Activated naive CD8-positive, alpha-beta T cell treated with anti-CD3 and anti-CD28 coated beads for 36 hours (primary cell): ENCODE measurements around the gene PDYN. TPM values are rescaled to one million over a fixed set of nuclear protein-coding genes. Genes with fewer than 3 reads are reported as not detected.

Experiments used
- DNase-seq: peaks from one replicate; pipeline ENCODE4 v3.0.0; 2021
- H3K27ac Mint-ChIP-seq: one replicate; pipeline ENCODE4 v1.8.0; 2022; ENCODE audit warnings: mild to moderate bottlenecking, moderate library complexity, mixed read lengths
- H3K27me3 Mint-ChIP-seq: one replicate; pipeline ENCODE4 v1.8.0; 2022; ENCODE audit warnings: mild to moderate bottlenecking, mixed read lengths
- H3K36me3 Mint-ChIP-seq: one replicate; pipeline ENCODE4 v1.8.0; 2021; ENCODE audit warnings: mild to moderate bottlenecking, mixed read lengths
- H3K4me1 Mint-ChIP-seq: one replicate; pipeline ENCODE4 v1.8.0; 2021; ENCODE audit warnings: mixed read lengths
- H3K4me3 Mint-ChIP-seq: one replicate; pipeline ENCODE4 v1.8.0; 2022; ENCODE audit warnings: mild to moderate bottlenecking, moderate library complexity, mixed read lengths
- H3K9me3 Mint-ChIP-seq: one replicate; pipeline ENCODE4 v1.8.0; 2022; ENCODE audit warnings: mixed read lengths
- total RNA-seq, 2 experiments: library from RNA; stranded (reverse); gene quantifications; one replicate each; pipeline ENCODE4 v1.2.3, GENCODE V29; 2021

PDYN gene
- total RNA-seq, 2 experiments from 2014 or later = not detected

- DNase-seq = no peak
- H3K36me3 Mint-ChIP-seq = no peaks in the 10 kb centered on the region
- no peaks in the 10 kb centered on the region for H3K9me3 Mint-ChIP-seq
- peaks cover 31% of the 10 kb centered on the region for H3K27me3 Mint-ChIP-seq
- no peak overlapping the region for H3K4me3 Mint-ChIP-seq
- H3K27ac Mint-ChIP-seq = no peak overlapping the region
- no peaks in the 10 kb centered on the region for H3K4me1 Mint-ChIP-seq
Observed at GRCh38 chr20:2002365-2002764, 8.5 kb upstream of the PDYN start.

GRCh38 chr20:2001119-2001518, 7.3 kb upstream of the PDYN start:
- DNase-seq = no peak
- no peaks in the 10 kb centered on the region for H3K9me3 Mint-ChIP-seq
- H3K27me3 Mint-ChIP-seq = peaks cover 36% of the 10 kb centered on the region
- no peak overlapping the region for H3K27ac Mint-ChIP-seq
- H3K4me3 Mint-ChIP-seq = no peak overlapping the region
- no peaks in the 10 kb centered on the region for H3K4me1 Mint-ChIP-seq
- no peaks in the 10 kb centered on the region for H3K36me3 Mint-ChIP-seq

- no peaks in the 10 kb centered on the region for H3K4me1 Mint-ChIP-seq
- H3K36me3 Mint-ChIP-seq = no peaks in the 10 kb centered on the region
- no peak overlapping the region for H3K27ac Mint-ChIP-seq
Observed at GRCh38 chr20:2000285-2000684, 6.4 kb upstream of the PDYN start.

GRCh38 chr20:1998715-1999114, 4.9 kb upstream of the PDYN start:
- H3K27me3 Mint-ChIP-seq = peaks cover 46% of the 10 kb centered on the region
- DNase-seq = no peak
- H3K36me3 Mint-ChIP-seq = no peaks in the 10 kb centered on the region
- H3K4me3 Mint-ChIP-seq = no peak overlapping the region
- H3K4me1 Mint-ChIP-seq = no peaks in the 10 kb centered on the region
- no peak overlapping the region for H3K27ac Mint-ChIP-seq
- no peaks in the 10 kb centered on the region for H3K9me3 Mint-ChIP-seq

More at GRCh38 chr20:2000285-2000684, 6.4 kb upstream of the PDYN start:
- peaks cover 34% of the 10 kb centered on the region for H3K27me3 Mint-ChIP-seq
- no peak overlapping the region for H3K4me3 Mint-ChIP-seq
- no peaks in the 10 kb centered on the region for H3K9me3 Mint-ChIP-seq
- no peak for DNase-seq

GRCh38 chr20:1998193-1998520, 4.3 kb upstream of the PDYN start:
- Mint-ChIP-seq H3K9me3 (no peaks in the 10 kb centered on the region), H3K4me3 (no peak overlapping the region), H3K27ac (no peak overlapping the region), H3K36me3 (no peaks in the 10 kb centered on the region), H3K4me1 (no peaks in the 10 kb centered on the region), H3K27me3 (peaks cover 52% of the 10 kb centered on the region)
- no peak for DNase-seq

GRCh38 chr20:1997483-1998192, 3.8 kb upstream of the PDYN start:
- H3K27me3 Mint-ChIP-seq = peaks cover 54% of the 10 kb centered on the region
- H3K4me3 Mint-ChIP-seq = no peak overlapping the region
- no peaks in the 10 kb centered on the region for H3K4me1 Mint-ChIP-seq
- DNase-seq = no peak
- no peak overlapping the region for H3K27ac Mint-ChIP-seq
- no peaks in the 10 kb centered on the region for H3K9me3 Mint-ChIP-seq
- H3K36me3 Mint-ChIP-seq = no peaks in the 10 kb centered on the region

- Mint-ChIP-seq H3K4me1 (no peaks in the 10 kb centered on the region), H3K27ac (no peak overlapping the region), H3K9me3 (no peaks in the 10 kb centered on the region), H3K36me3 (no peaks in the 10 kb centered on the region), H3K27me3 (peaks cover 62% of the 10 kb centered on the region), H3K4me3 (no peak overlapping the region)
- no peak for DNase-seq
Observed at GRCh38 chr20:1995531-1996310, 1.9 kb upstream of the PDYN start.

GRCh38 chr20:1994627-1995026, 769 bp upstream of the PDYN start:
- Mint-ChIP-seq H3K27ac (no peak overlapping the region), H3K36me3 (no peaks in the 10 kb centered on the region), H3K27me3 (peaks cover 68% of the 10 kb centered on the region), H3K9me3 (no peaks in the 10 kb centered on the region), H3K4me3 (no peak overlapping the region), H3K4me1 (no peaks in the 10 kb centered on the region)
- DNase-seq = no peak

GRCh38 chr20:1992359-1993110, 1.3 kb downstream of the PDYN start:
- Mint-ChIP-seq H3K4me3 (no peak overlapping the region), H3K36me3 (no peaks in the 10 kb centered on the region), H3K9me3 (no peaks in the 10 kb centered on the region), H3K4me1 (no peaks in the 10 kb centered on the region), H3K27me3 (peaks cover 58% of the 10 kb centered on the region), H3K27ac (no peak overlapping the region)
- no peak for DNase-seq

- peaks cover 33% of the 10 kb centered on the region for H3K27me3 Mint-ChIP-seq
Observed at GRCh38 chr20:1987826-1988225, 6.0 kb downstream of the PDYN start.

GRCh38 chr20:1983301-1983700, 10.6 kb downstream of the PDYN start:
- no peaks in the 10 kb centered on the region for H3K9me3 Mint-ChIP-seq
- DNase-seq = no peak
- H3K4me3 Mint-ChIP-seq = no peak overlapping the region
- no peaks in the 10 kb centered on the region for H3K4me1 Mint-ChIP-seq
- no peak overlapping the region for H3K27ac Mint-ChIP-seq
- H3K27me3 Mint-ChIP-seq = peaks cover 24% of the 10 kb centered on the region
- no peaks in the 10 kb centered on the region for H3K36me3 Mint-ChIP-seq

More at GRCh38 chr20:1987826-1988225, 6.0 kb downstream of the PDYN start:
- Mint-ChIP-seq H3K36me3 (no peaks in the 10 kb centered on the region), H3K27ac (no peak overlapping the region), H3K9me3 (no peaks in the 10 kb centered on the region), H3K4me1 (no peaks in the 10 kb centered on the region), H3K4me3 (no peak overlapping the region)
- no peak for DNase-seq

GRCh38 chr20:1982686-1983085, 11.2 kb downstream of the PDYN start:
- Mint-ChIP-seq H3K4me3 (no peak overlapping the region), H3K27me3 (peaks cover 30% of the 10 kb centered on the region), H3K27ac (no peak overlapping the region), H3K4me1 (no peaks in the 10 kb centered on the region), H3K36me3 (no peaks in the 10 kb centered on the region), H3K9me3 (no peaks in the 10 kb centered on the region)
- DNase-seq = no peak

- no peaks in the 10 kb centered on the region for H3K9me3 Mint-ChIP-seq
Observed at GRCh38 chr20:1979106-1979778, 14.6 kb downstream of the PDYN start.

GRCh38 chr20:1975291-1975690, 18.6 kb downstream of the PDYN start:
- H3K9me3 Mint-ChIP-seq = no peaks in the 10 kb centered on the region
- H3K27me3 Mint-ChIP-seq = peaks cover 22% of the 10 kb centered on the region
- no peaks in the 10 kb centered on the region for H3K36me3 Mint-ChIP-seq
- no peak overlapping the region for H3K27ac Mint-ChIP-seq
- no peak overlapping the region for H3K4me3 Mint-ChIP-seq
- no peaks in the 10 kb centered on the region for H3K4me1 Mint-ChIP-seq
- no peak for DNase-seq

More at GRCh38 chr20:1979106-1979778, 14.6 kb downstream of the PDYN start:
- no peak for DNase-seq
- H3K4me1 Mint-ChIP-seq = no peaks in the 10 kb centered on the region
- no peak overlapping the region for H3K27ac Mint-ChIP-seq
- no peak overlapping the region for H3K4me3 Mint-ChIP-seq
- peaks cover 27% of the 10 kb centered on the region for H3K27me3 Mint-ChIP-seq
- no peaks in the 10 kb centered on the region for H3K36me3 Mint-ChIP-seq
